Body of pancreas (tissue), 4 donors: ENCODE results near the gene CGRRF1. TPM values are rescaled to one million over a fixed set of nuclear protein-coding genes. Genes with fewer than 3 reads are reported as not detected.
A peak's percentile ranks its signal among the peaks of the same experiment; 100 is the strongest.

Experiments used
- ATAC-seq: fragments of 150-250 bp; one replicate; pipeline ENCODE4 v1.9.1; 2016
- DNase-seq, 4 donors: peaks; one replicate each; pipeline ENCODE4 v3.0.0-alpha.2; 2019
- H3K27ac ChIP-seq, 4 donors: fragments of 200-600 bp; sonication (generic); 1 replicate in 3 of 4; 2 replicates in 1 of 4; pipeline versions ENCODE4 v1.5.1 to v1.6.1; 2016 to 2019; ENCODE audit warnings: mild to moderate bottlenecking in 1 of 4, mixed read lengths in 1 of 4, moderate library complexity in 1 of 4
- H3K27me3 ChIP-seq, 2 donors: fragments of 200-600 bp; sonication (generic); one replicate each; pipeline ENCODE4 v1.6.0; 2016; ENCODE audit warnings: mild to moderate bottlenecking in 1 of 2
- H3K36me3 ChIP-seq, 2 donors: fragments of 200-600 bp; sonication (generic); replicated peaks in 1 of 2; 2 replicates each; pipeline ENCODE4 v1.5.1; 2016; ENCODE audit warnings: low read depth in 2 of 2; ENCODE audit not compliant: insufficient read depth in 1 of 2
- H3K4me1 ChIP-seq: fragments of 200-600 bp; sonication (generic); one replicate; pipeline ENCODE4 v1.6.0; 2016
- H3K4me3 ChIP-seq, 2 donors: fragments of 200-600 bp; sonication (generic); 1 replicate in 1 of 2; 2 replicates in 1 of 2; pipeline ENCODE4 v1.5.1; 2016 to 2019
- H3K9me3 ChIP-seq, 3 donors: fragments of 200-600 bp; sonication (generic); 1 replicate in 2 of 3; 2 replicates in 1 of 3; pipeline ENCODE4 v1.5.1; 2016
- POLR2A ChIP-seq, 3 donors: fragments of 450-650 bp; IDR thresholded peaks; one replicate each; pipeline ENCODE4 v1.6.1; 2016; ENCODE audit warnings: antibody characterized with exemption in 3 of 3, mild to moderate bottlenecking in 2 of 3
- whole genome bisulfite sequencing, 2 donors: methylation state at CpG; one replicate each; pipeline ENCODE4 v1.1.5; 2017; 5-methylcytosine and 5-hydroxymethylcytosine counted together
- intact Hi-C: fragments of 100-400 bp; cut with DNase I; formaldehyde crosslinking; loops from one replicate; pipeline ENCODE4 v1.15.1; 2023
- total RNA-seq, 2 donors: library from RNA; depleted of rRNA; stranded (reverse); fragments of >200 nt; gene quantifications; one replicate each; pipeline ENCODE4 v1.1.0, GENCODE V29; 2016
- TF ChIP-seq, protein P1 (sequence below), 7 experiments: fragments of 450-650 bp in 4 of 7; fragments of 200-600 bp in 3 of 7; sonication (generic) in 3 of 7; IDR thresholded peaks; one replicate each; pipeline ENCODE4 v1.5.1; 2016 to 2019; ENCODE audit warnings: antibody characterized with exemption in 7 of 7

The CGRRF1 gene, protein sequence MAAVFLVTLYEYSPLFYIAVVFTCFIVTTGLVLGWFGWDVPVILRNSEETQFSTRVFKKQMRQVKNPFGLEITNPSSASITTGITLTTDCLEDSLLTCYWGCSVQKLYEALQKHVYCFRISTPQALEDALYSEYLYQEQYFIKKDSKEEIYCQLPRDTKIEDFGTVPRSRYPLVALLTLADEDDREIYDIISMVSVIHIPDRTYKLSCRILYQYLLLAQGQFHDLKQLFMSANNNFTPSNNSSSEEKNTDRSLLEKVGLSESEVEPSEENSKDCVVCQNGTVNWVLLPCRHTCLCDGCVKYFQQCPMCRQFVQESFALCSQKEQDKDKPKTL
- total RNA-seq, result 10 to 100 TPM in 1 of 2 donors, 1 to 10 TPM in 1; 6.3 to 11.4 TPM

DNA sequence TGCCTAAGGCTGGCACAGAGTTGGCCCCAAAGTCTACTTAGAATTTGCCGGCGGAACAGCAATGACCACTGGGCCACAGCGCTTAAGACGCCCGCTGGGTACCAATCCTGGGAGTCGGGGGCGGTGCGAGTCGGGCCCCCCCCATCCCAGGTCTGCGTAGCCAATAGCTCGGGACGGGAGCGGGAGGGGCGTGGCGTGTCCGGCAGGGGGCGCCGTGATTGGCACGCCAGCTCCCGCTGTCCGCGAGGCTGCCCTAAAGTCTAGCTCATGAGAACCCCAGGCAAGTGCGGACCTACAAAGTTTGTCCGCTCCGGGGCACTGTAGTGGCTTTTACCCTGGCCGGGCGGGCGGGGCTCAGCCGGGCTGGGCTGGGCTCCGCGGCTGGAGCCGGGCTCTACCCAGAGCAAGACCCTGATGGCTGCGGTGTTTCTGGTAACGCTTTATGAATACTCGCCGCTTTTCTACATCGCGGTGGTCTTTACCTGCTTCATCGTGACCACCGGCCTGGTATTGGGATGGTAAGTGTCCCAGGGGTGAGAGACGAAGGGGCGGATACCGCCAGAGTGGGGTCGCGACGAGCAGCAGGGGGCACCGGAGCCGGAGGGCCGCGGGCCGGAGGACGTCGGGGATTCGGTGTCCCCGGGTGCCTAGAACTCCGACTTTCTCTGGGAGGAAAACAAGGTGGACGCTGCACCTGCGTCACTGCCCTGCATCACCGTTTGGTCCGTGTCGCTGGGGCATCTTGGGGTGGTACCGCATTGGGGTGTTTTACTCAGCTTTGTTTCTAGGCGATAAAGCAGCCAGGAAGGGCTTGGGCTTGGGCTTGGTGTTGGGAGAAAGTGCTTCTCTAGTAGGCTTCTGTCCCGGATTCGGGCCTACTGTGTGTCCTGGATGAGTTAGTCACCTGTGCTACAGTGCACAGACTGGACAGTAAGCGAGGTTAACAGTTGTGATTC lies at the start of gene CGRRF1:
Gene CGRRF1, plus strand, starts transcription at position 361 of the 956 bp plus-strand sequence. Its CDS starts 54 bp downstream, at position 415.
- Histone ChIP-seq H3K4me3 (peak within 1 kb of the TSS; percentile 82 to 98), H3K27me3 (no peaks in the 10 kb centered on the region), H3K9me3 (no peaks in the 10 kb centered on the region), H3K27ac (peak within 1 kb of the TSS; percentile 52 to 78 (median 75)), H3K4me1 (peaks cover 22% of the 10 kb centered on the region), H3K36me3 (no peaks in the 10 kb centered on the region)
- WGBS, 2 donors, result 0% methylated on average over 11 to 66 of the region's 66 CpGs
- ATAC-seq (peak; percentile 100), DNase-seq (peak; percentile 98 to 99 (median 98))
- intact Hi-C loops, result no loop called here
- TF ChIP-seq POLR2A (IDR thresholded peaks at IDR 0.05), result peak; percentile 38 to 84 (median 82)
- TF ChIP-seq, protein P1, sequence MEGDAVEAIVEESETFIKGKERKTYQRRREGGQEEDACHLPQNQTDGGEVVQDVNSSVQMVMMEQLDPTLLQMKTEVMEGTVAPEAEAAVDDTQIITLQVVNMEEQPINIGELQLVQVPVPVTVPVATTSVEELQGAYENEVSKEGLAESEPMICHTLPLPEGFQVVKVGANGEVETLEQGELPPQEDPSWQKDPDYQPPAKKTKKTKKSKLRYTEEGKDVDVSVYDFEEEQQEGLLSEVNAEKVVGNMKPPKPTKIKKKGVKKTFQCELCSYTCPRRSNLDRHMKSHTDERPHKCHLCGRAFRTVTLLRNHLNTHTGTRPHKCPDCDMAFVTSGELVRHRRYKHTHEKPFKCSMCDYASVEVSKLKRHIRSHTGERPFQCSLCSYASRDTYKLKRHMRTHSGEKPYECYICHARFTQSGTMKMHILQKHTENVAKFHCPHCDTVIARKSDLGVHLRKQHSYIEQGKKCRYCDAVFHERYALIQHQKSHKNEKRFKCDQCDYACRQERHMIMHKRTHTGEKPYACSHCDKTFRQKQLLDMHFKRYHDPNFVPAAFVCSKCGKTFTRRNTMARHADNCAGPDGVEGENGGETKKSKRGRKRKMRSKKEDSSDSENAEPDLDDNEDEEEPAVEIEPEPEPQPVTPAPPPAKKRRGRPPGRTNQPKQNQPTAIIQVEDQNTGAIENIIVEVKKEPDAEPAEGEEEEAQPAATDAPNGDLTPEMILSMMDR (IDR thresholded peaks at IDR 0.05), result peak; percentile 53 to 90 (median 58)

DNA sequence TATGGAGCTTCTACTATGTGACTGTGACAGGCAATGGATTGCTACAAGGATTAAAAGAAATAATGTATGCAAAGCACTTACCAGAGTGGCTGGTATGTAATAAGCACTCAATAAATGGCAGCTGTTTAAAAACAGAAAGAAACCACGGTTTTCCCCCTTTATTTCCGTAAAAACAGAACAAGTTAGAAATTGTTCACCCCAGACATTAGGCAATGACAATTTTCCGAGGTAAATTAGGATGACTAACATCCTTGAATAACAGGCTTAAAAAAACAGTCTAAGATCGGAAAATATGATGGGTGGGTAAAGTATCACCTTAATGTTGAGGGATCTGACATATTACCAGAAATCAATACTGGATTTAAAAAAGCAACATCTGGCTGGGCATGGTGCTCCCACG lies 47.7 kb upstream of the CGRRF1 start:
- TF ChIP-seq, protein P1 (IDR thresholded peaks at IDR 0.05), result no peak
- no peak for TF ChIP-seq POLR2A (IDR thresholded peaks at IDR 0.05)
- peaks cover 0 to 10% of the 10 kb centered on the region in 2 donors for H3K27me3 ChIP-seq
- no peaks in the 10 kb centered on the region for H3K36me3 ChIP-seq
- WGBS, 2 donors, result 54 to 70% methylated on average over 5 of the region's 5 CpGs
- DNase-seq (no peak), ATAC-seq (no peak)
- H3K9me3 ChIP-seq, result peaks cover 0 to 10% (median 0%) of the 10 kb centered on the region in 3 donors
- no peak overlapping the region for H3K27ac ChIP-seq
- intact Hi-C loops, result no loop called here
- no peaks in the 10 kb centered on the region for H3K4me1 ChIP-seq
- no peak overlapping the region for H3K4me3 ChIP-seq

DNA sequence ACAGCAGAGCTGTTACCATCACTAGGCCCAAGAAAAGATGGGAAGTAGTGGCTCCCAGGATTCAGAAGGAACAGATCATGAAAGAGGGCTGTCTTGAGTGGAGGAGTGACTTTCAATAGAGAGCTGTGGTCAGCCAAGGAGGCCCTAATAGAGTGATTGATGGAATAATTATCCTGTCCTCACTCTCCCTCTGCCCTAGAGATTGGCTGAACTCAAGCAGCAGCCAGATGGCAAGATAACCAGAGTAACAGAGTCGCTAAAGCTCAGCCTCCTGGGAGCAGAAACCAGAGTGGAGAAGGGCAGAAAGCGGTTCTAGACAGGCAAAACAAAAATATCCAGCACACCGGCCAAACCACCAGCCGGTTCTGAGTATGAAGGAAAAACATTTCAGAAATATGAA lies 44.1 kb upstream of the CGRRF1 start:
- Histone ChIP-seq H3K27me3 (peaks cover 0 to 10% of the 10 kb centered on the region in 2 donors), H3K9me3 (peaks cover 0 to 9% (median 0%) of the 10 kb centered on the region in 3 donors), H3K4me1 (peaks cover 4% of the 10 kb centered on the region), H3K36me3 (no peaks in the 10 kb centered on the region), H3K4me3 (no peak overlapping the region), H3K27ac (no peak overlapping the region)
- TF ChIP-seq, protein P1 (IDR thresholded peaks at IDR 0.05), result no peak
- TF ChIP-seq POLR2A (IDR thresholded peaks at IDR 0.05), result no peak
- 80 to 87% methylated on average over 4 of the region's 4 CpGs for WGBS, 2 donors
- ATAC-seq, result no peak
- intact Hi-C loops, result no loop called here
- DNase-seq, result no peak

DNA sequence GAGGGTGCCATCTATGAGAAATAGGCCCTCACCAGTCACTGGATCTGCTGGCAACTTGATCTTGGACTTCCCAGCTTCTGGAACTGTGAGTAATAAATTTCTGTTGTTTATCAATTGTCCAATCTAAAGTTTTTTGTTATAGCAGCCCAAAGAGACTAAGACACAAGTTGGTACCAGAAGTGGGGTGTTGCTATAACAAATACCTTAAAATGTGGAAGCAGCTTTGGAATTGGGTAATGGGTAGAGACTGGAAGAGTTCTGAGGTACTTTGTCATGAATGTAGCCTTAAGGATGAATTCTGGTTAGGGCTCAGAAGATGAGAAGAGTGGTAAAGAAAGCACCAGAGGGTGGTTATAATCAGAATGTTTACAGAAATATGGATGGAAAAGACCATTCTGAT lies 42.4 kb upstream of the CGRRF1 start:
- no peaks in the 10 kb centered on the region for H3K36me3 ChIP-seq
- ATAC-seq (no peak), DNase-seq (no peak)
- peaks cover 0 to 9% (median 0%) of the 10 kb centered on the region in 3 donors for H3K9me3 ChIP-seq
- TF ChIP-seq, protein P1 (IDR thresholded peaks at IDR 0.05), result no peak
- TF ChIP-seq POLR2A (IDR thresholded peaks at IDR 0.05), result no peak
- intact Hi-C loops, result no loop called here
- peaks cover 20% of the 10 kb centered on the region for H3K4me1 ChIP-seq
- H3K4me3 ChIP-seq, result no peak overlapping the region
- peaks cover 0 to 6% of the 10 kb centered on the region in 2 donors for H3K27me3 ChIP-seq
- no peak overlapping the region for H3K27ac ChIP-seq
